ENCODE results near the gene CCDC12.

Gene CCDC12

DNA sequence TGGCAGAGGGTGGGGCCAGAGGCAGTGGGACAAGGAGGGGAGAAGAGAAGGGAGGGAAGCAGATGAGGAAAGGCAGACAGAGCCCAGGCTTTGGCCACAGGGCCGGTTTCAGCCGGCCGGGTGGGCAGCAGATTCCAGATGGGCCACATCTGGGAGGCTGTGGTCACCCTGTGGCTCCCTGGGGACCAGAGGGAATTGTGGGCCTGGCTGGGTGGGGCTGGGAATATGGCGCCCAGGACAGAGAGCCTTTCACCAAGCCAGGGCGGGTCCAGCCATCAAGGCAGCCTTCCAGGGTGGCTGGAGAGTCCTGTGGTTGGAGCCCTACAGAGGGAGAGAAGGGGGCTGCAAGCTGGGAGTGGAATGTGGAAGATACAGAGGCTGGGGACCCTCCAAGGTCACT, 80.2 kb downstream of the CCDC12 start:
- DNase-seq (ENCODE audit: low spot score) = no peak
- no peak for TF ChIP-seq CTCF (IDR thresholded peaks at IDR 0.05; ENCODE audit: extremely low read depth, missing control alignments)

GRCh38 chr3:46895761-46896160, 80.8 kb downstream of the CCDC12 start:
- TF ChIP-seq CTCF (IDR thresholded peaks at IDR 0.05; ENCODE audit: extremely low read depth, missing control alignments) = no peak
- DNase-seq (ENCODE audit: low spot score) = no peak

- DNase-seq (ENCODE audit: low spot score) = peak; percentile 87
- TF ChIP-seq CTCF (IDR thresholded peaks at IDR 0.05; ENCODE audit: extremely low read depth, missing control alignments) = peak; percentile 90
These were observed 81.3 kb downstream of the CCDC12 start for GRCh38 chr3:46895204-46895660.

- no peak for DNase-seq (ENCODE audit: low spot score)
- TF ChIP-seq CTCF (IDR thresholded peaks at IDR 0.05; ENCODE audit: extremely low read depth, missing control alignments) = no peak
These were observed 82.3 kb downstream of the CCDC12 start for GRCh38 chr3:46894256-46894655.

DNA sequence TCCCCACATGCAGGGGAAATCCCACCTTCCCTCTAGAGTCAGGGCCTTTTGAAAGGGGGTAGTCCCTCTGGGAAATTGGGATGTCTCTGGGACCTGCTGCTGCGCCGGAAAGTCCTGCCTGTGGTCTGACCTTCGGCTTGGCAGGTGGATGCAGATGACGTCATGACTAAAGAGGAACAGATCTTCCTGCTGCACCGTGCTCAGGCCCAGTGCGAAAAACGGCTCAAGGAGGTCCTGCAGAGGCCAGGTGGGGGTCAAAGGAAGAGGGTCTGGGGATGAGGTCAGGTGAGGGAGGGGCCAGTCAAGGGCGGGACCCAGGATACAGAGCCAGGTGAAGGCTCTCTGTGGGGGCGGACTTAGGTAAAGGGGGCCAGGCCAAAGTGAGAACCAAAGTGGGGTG, 82.8 kb downstream of the CCDC12 start:
- no peak for TF ChIP-seq CTCF (IDR thresholded peaks at IDR 0.05; ENCODE audit: extremely low read depth, missing control alignments)
- no peak for DNase-seq (ENCODE audit: low spot score)

DNA sequence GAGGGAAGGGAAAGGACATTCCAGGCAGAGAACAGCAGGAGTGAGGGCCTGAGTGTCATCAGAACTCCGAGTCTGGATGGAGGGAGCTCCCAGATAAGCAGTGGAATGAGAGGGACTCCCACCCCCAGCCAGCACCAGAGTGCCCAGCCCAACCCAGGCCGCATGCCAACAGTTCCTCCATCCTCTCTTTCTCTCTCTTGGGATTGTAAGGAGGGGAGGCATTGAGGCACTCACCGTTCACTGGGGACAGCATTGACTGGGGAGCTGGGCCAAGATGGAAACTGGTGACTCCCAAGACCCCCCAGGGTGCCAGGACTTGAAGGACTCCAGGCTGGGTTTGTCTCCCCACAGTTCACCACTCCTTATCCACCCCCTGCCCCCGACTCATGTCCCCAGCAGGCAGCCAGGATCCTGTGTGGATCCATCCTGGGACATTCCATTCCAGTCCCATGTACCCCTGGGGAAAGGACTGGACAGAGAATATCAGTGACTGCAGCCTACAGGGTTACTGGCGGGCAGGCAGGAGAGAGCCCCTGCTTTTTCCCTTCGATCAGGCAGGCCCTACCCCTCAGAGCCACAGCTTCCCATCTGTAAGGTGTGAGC, 83.3 kb downstream of the CCDC12 start:
- TF ChIP-seq CTCF (IDR thresholded peaks at IDR 0.05; ENCODE audit: extremely low read depth, missing control alignments) = no peak
- DNase-seq (ENCODE audit: low spot score) = no peak

GRCh38 chr3:46892285-46893145, 84.0 kb downstream of the CCDC12 start:
- no peak for TF ChIP-seq CTCF (IDR thresholded peaks at IDR 0.05; ENCODE audit: extremely low read depth, missing control alignments)
- no peak for DNase-seq (ENCODE audit: low spot score)

Data from GM20000 (cell line).